Panc1 (cell line): ENCODE data around the gene CD151. TPM values are rescaled to one million over a fixed set of nuclear protein-coding genes. Genes with fewer than 3 reads are reported as not detected.

Source experiments
- ATAC-seq: fragments of 200-7000 bp; cut with Tn5 transposase; 2 replicates; pipeline ENCODE4 v1.9.1; 2020; ENCODE audit warnings: mild to moderate bottlenecking, moderate library complexity
- BruUV-seq: library from RNA; stranded (reverse); fragments of 400-500 nt; replicated peaks from 2 replicates; lab custom pipeline; 2021; lab: Mats Ljungman, UMichigan
- CTCF ChIA-PET: fragments of 300-600 bp; sonication (Branson Sonifier 250); formaldehyde crosslinking; loops from one replicate; lab custom pipeline; 2022; ENCODE audit warnings: antibody characterized with exemption; lab: Charles Lee
- POLR2A ChIA-PET: fragments of 300-600 bp; sonication (Branson Sonifier 250); formaldehyde crosslinking; loops from one replicate; lab custom pipeline; 2022; ENCODE audit warnings: antibody characterized with exemption; lab: Charles Lee
- DNase-seq: peaks from one replicate; pipeline ENCODE4 v3.0.0-alpha.2; 2010; ENCODE audit warnings: low read depth, low spot score
- H3K27ac ChIP-seq: 2 replicates; pipeline ENCODE4 v1.5.1; 2011; ENCODE audit warnings: mild to moderate bottlenecking, low read length, inconsistent platforms
- H3K27me3 ChIP-seq: fragments of 200-500 bp; sonication (Bioruptor generic); 2 replicates; pipeline ENCODE4 v1.6.0; 2014; ENCODE audit warnings: low read length, inconsistent platforms; ENCODE audit not compliant: control insufficient read depth, insufficient read depth
- H3K36me3 ChIP-seq: fragments of 200-500 bp; sonication (Bioruptor generic); 2 replicates; pipeline ENCODE4 v1.5.1; 2014; ENCODE audit warnings: inconsistent platforms, mild to moderate bottlenecking, low read length, moderate library complexity; ENCODE audit not compliant: control insufficient read depth, insufficient read depth
- H3K4me1 ChIP-seq: 2 replicates; pipeline ENCODE4 v1.5.1; 2011; ENCODE audit warnings: inconsistent platforms, mild to moderate bottlenecking, low read length, moderate library complexity; ENCODE audit not compliant: control insufficient read depth, insufficient read depth
- H3K4me3 ChIP-seq, 2 experiments: 2 replicates each; pipeline ENCODE4 v1.5.1; 2011 to 2012; ENCODE audit warnings: low read depth in 2 of 2, low read length in 2 of 2, mild to moderate bottlenecking in 2 of 2, inconsistent platforms in 1 of 2, moderate library complexity in 1 of 2
- H3K9me3 ChIP-seq: fragments of 200-500 bp; sonication (Bioruptor generic); 2 replicates; pipeline ENCODE4 v1.5.1; 2014; ENCODE audit warnings: low read depth, mild to moderate bottlenecking, inconsistent platforms, low read length, moderate library complexity; ENCODE audit not compliant: control insufficient read depth, insufficient read depth
- CTCF ChIP-seq: fragments of 450-650 bp; IDR thresholded peaks from 2 replicates; pipeline ENCODE4 v1.5.1; 2017; ENCODE audit warnings: mild to moderate bottlenecking
- POLR2AphosphoS5 ChIP-seq: IDR thresholded peaks from 2 replicates; pipeline ENCODE4 v1.6.1; 2012; ENCODE audit warnings: mild to moderate bottlenecking, low read depth, low read length, moderate library complexity
- REST ChIP-seq, 2 experiments: IDR thresholded peaks; 2 replicates each; pipeline ENCODE4 v1.6.1; 2011 to 2012; ENCODE audit warnings: low read depth in 2 of 2, control low read depth in 1 of 2, low read length in 1 of 2, mild to moderate bottlenecking in 1 of 2, moderate library complexity in 1 of 2; ENCODE audit not compliant: insufficient read depth in 1 of 2
- SIN3A ChIP-seq: IDR thresholded peaks from 2 replicates; pipeline ENCODE4 v1.6.1; 2012; ENCODE audit warnings: low read depth, mild to moderate bottlenecking, low read length, moderate library complexity, borderline replicate concordance; ENCODE audit not compliant: insufficient read depth
- TCF7L2 ChIP-seq: IDR thresholded peaks from 2 replicates; pipeline ENCODE4 v1.6.1; 2011; ENCODE audit warnings: mild to moderate bottlenecking, low read depth, low read length, inconsistent platforms
- in situ Hi-C: cut with HindIII; loops from 2 replicates; pipeline ENCODE4 v1.10.0; 2016; ENCODE audit warnings: low sequenced_read_pairs, low pct_unique_long_range_greater_than_20kb
- intact Hi-C: fragments of 100-400 bp; cut with micrococcal nuclease; formaldehyde crosslinking; loops from one replicate; pipeline ENCODE4 v1.10.0; 2022; ENCODE audit not compliant: unreplicated experiment
- total RNA-seq: library from RNA; stranded (reverse); gene quantifications from one replicate; pipeline ENCODE4 v1.2.1, GENCODE V29; 2021; ENCODE audit not compliant: unreplicated experiment

Gene CD151
- total RNA-seq, 1 experiment from 2014 or later: 680 TPM

DNA sequence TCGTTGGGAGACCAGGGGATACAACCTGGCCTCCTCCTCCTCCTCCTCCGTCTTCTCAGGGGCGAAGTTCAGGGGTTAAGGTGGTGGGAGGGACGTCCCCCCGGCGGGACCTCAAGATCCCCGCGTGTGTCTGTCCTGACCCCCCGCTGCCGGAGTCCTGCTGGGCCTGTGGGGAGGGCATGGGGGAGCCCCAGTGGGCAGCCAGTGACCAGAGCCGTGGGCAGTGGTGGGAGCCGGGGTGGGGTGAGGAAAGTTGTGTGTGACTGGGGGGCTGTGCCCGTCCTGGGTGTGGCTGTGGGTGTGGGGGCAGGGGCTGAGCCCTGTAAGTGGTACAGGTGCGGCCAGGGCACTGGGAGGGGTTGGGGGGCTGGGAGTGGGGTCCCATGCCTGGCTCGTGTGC, 20.0 kb downstream of the CD151 start:
- no TSS peak for BruUV-seq
- H3K27ac ChIP-seq: no peak overlapping the region; the same call in 1 of the 2 replicates
- H3K4me3 ChIP-seq: no peak overlapping the region
- TF ChIP-seq REST (IDR thresholded peaks at IDR 0.05; ENCODE audit: insufficient read depth in 1 of 2, low read depth in 2 of 2, low read length in 1 of 2) (no peak), CTCF (no peak), TCF7L2 (no peak), POLR2AphosphoS5 (no peak), SIN3A (no peak)
- CTCF ChIA-PET: interaction anchor here (0.7 kb wide), 1 partner anchor 236 kb away, joined by 4 read pairs; no protein-coding TSS in a partner anchor
- H3K4me1 ChIP-seq: peaks cover 45% of the 10 kb centered on the region
- H3K9me3 ChIP-seq: no peaks in the 10 kb centered on the region
- DNase-seq: no peak
- no peak for ATAC-seq
- no peaks in the 10 kb centered on the region for H3K27me3 ChIP-seq
- intact Hi-C loops: no loop called here
- in situ Hi-C loops: no loop called here
- H3K36me3 ChIP-seq: peaks cover 3% of the 10 kb centered on the region; the same call in 1 of the 2 replicates
- POLR2A ChIA-PET: no interaction called here

DNA sequence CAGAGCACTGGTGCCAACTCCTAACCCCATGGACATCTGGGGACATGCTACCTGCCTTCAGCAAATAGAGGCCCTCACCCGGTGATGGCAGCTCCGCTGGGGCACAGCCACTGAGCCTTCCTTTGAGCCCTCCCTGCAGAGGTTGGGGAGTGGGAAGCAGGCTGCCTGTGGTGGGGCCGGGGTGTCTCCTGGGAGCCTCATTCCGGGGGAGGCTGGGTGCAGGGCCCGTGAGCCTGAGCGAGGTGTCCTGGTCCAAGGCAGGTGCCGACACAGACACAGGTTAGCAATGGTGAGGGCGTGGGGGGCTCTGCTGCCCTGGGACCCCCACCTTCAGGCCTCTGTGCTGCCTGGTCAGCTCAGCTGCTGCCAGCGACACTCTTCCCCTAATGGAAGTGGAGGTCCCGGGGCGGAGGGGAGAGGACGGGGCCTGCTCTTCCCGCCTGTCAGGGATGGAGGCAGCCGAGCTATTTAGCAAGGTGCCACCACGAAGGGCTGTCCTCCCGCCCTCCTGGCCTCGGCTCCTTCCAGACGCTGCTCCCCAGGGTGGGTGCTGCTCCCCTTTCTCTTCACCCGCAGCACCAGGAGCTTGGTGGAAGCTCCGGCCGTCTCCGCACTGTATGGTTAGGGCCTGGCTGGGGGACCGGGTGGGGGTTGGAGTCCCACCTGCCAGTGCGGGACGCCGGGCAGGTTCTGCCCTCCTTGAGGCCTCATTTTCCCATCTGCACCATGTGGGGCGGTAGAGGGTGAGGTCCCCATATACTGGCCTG, 21.1 kb downstream of the CD151 start:
- H3K36me3 ChIP-seq: peaks cover 3% of the 10 kb centered on the region; the same call in 1 of the 2 replicates
- no peaks in the 10 kb centered on the region for H3K9me3 ChIP-seq
- ATAC-seq (no peak), DNase-seq (no peak)
- H3K27me3 ChIP-seq: no peaks in the 10 kb centered on the region
- no peak overlapping the region for H3K4me3 ChIP-seq
- TF ChIP-seq CTCF: no peak
- no peak for TF ChIP-seq REST (IDR thresholded peaks at IDR 0.05; ENCODE audit: insufficient read depth in 1 of 2, low read depth in 2 of 2, low read length in 1 of 2)
- no peak for TF ChIP-seq POLR2AphosphoS5
- no peak for TF ChIP-seq TCF7L2
- TF ChIP-seq SIN3A: no peak
- in situ Hi-C loops (no loop called here), intact Hi-C loops (no loop called here)
- BruUV-seq: no TSS peak
- peaks cover 37% of the 10 kb centered on the region for H3K4me1 ChIP-seq
- ChIA-PET POLR2A (no interaction called here), CTCF (no interaction called here)
- H3K27ac ChIP-seq: no peak overlapping the region
